Measurements from ENCODE around the gene OR9A2. TPM values are rescaled to one million over a fixed set of nuclear protein-coding genes. Genes with fewer than 3 reads are reported as not detected.

The OR9A2 gene
- total RNA-seq, 4 donors from 2014 or later = not detected

DNA sequence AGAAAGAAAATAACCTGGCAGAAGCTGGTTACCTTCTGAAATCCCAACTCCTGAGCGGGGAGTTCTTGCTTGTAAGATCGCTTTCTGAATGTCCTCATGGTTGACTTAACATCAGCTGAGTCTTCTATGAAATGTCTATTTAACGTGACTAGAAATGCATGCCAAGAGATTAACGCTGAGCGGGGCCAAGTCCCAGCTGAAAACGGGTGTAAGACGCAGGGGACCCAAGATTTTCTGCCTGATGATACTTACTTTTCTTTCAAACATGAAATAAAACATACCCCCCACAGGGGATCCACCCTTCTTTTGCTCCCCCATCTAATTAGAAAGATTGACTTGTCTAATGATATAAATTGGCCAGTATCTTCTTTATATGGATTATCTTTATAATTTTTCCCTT lies 14.9 kb downstream of the OR9A2 start:
- Histone ChIP-seq H3K4me3 (no peak overlapping the region), H3K27me3 (no peaks in the 10 kb centered on the region), H3K4me1 (peaks cover 0 to 21% (median 21%) of the 10 kb centered on the region in 4 donors), H3K27ac (replicated peaks in 1 of 4) (no peak overlapping the region), H3K9me3 (no peaks in the 10 kb centered on the region), H3K36me3 (no peaks in the 10 kb centered on the region)
- intact Hi-C loops (cut with DNase I) = no loop called here
- no peak for TF ChIP-seq POLR2A (IDR thresholded peaks at IDR 0.05; ENCODE audit: low read depth)
- no peak for TF ChIP-seq POLR2AphosphoS5 (IDR thresholded peaks at IDR 0.05)
- TF ChIP-seq, protein P1, sequence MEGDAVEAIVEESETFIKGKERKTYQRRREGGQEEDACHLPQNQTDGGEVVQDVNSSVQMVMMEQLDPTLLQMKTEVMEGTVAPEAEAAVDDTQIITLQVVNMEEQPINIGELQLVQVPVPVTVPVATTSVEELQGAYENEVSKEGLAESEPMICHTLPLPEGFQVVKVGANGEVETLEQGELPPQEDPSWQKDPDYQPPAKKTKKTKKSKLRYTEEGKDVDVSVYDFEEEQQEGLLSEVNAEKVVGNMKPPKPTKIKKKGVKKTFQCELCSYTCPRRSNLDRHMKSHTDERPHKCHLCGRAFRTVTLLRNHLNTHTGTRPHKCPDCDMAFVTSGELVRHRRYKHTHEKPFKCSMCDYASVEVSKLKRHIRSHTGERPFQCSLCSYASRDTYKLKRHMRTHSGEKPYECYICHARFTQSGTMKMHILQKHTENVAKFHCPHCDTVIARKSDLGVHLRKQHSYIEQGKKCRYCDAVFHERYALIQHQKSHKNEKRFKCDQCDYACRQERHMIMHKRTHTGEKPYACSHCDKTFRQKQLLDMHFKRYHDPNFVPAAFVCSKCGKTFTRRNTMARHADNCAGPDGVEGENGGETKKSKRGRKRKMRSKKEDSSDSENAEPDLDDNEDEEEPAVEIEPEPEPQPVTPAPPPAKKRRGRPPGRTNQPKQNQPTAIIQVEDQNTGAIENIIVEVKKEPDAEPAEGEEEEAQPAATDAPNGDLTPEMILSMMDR (IDR thresholded peaks at IDR 0.05) = no peak
- TF ChIP-seq EP300 (IDR thresholded peaks at IDR 0.05) = no peak
- no peak for DNase-seq (ENCODE audit: extremely low spot score)
- WGBS = 87% methylated on average over 7 of the region's 7 CpGs

DNA sequence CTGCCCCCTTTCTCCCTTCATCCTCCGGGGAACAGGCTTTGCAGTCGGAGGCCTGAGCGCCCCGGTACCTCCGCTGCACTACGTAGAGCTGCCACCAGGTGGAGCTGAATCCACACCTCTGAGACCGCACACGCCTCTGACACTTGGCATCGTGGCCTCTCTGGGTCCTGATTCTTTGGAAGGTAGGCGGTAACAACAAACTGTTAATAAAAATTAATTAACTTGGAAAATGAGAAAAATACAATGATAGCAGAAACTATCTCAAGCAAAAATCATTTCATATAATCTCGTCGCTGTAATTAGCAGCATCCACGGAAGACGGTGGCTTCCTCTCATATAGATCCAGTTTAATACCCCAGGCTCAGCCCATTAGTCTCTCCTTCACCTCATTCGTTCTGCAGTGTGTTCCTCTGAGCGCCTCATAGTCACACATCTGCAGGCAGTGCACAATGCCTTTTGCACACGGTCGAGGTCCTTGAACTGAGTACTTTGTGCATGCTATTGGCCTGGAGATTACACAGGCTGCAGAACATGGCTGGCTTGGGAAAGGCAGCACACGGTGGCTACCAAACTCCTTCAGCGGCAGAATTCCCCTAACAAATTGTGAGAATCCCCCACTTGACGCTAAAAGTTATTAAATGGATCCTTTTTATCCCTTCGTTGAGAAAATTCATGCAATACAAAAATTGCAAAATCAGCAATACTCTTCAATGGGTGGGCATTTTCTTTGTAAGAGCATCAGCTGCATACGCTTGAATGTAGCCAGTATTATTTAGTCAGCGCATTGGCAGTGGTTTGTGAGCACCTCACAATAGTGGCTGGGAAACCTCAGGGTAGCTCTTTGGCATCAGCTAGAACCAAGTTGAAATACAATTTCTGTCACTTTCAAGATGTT lies 18.7 kb downstream of the OR9A2 start:
- Histone ChIP-seq H3K4me1 (peaks cover 0 to 9% (median 5%) of the 10 kb centered on the region in 4 donors), H3K9me3 (no peaks in the 10 kb centered on the region), H3K27ac (replicated peaks in 1 of 4) (no peak overlapping the region), H3K36me3 (no peaks in the 10 kb centered on the region), H3K27me3 (peaks cover 0 to 14% (median 0%) of the 10 kb centered on the region in 4 donors), H3K4me3 (no peak overlapping the region)
- intact Hi-C loops (cut with DNase I) = no loop called here
- WGBS = 42% methylated on average over 23 of the region's 24 CpGs
- DNase-seq (ENCODE audit: extremely low spot score) = peak; percentile 94
- TF ChIP-seq EP300 (IDR thresholded peaks at IDR 0.05) (no peak), POLR2AphosphoS5 (IDR thresholded peaks at IDR 0.05) (peak in 1 of 2 donors; percentile 13), POLR2A (IDR thresholded peaks at IDR 0.05; ENCODE audit: low read depth) (no peak)
- TF ChIP-seq, protein P1 (IDR thresholded peaks at IDR 0.05) = peak; percentile 92 to 99 (median 93)

DNA sequence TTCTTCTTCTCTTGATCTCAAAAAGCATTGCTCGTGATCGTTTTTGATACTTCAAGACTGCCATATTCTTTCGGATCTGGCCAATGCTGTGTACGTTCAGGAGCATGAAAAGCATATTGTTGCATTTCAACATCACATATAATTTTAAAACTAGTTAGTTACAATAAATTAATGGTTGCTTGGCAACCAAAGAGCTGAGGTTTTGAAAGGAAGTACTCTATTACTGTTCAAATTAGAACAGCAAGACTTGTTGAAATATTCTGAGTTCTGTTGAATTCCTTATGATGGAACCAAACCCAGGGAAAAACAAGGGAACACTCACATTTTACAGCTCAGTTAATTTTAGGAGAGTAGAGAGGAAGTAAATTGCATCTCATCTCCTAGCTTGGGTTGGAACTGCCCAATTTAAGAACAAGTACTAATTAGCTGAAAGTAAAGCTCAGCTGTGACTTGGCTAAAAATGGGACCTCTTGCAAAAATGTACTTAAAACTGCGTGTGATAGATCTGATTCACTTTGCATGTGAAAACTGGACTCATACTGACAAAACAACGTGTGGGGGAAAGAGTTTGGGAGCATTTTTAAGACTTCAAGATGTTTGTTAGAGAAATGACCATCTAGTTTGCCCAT lies 21.2 kb downstream of the OR9A2 start:
- H3K4me1 ChIP-seq = peaks cover 0 to 10% (median 2%) of the 10 kb centered on the region in 4 donors
- no peak for DNase-seq (ENCODE audit: extremely low spot score)
- H3K36me3 ChIP-seq = no peaks in the 10 kb centered on the region
- H3K4me3 ChIP-seq = no peak overlapping the region
- 75% methylated on average over 6 of the region's 6 CpGs for WGBS
- TF ChIP-seq, protein P1 (IDR thresholded peaks at IDR 0.05) = no peak
- TF ChIP-seq POLR2A (IDR thresholded peaks at IDR 0.05; ENCODE audit: low read depth) (no peak), POLR2AphosphoS5 (IDR thresholded peaks at IDR 0.05) (no peak), EP300 (IDR thresholded peaks at IDR 0.05) (no peak)
- no peak overlapping the region for H3K27ac ChIP-seq (replicated peaks in 1 of 4)
- H3K27me3 ChIP-seq = peaks cover 0 to 14% (median 0%) of the 10 kb centered on the region in 4 donors
- intact Hi-C loops (cut with DNase I) = no loop called here
- H3K9me3 ChIP-seq = peaks cover 0 to 6% (median 0%) of the 10 kb centered on the region in 4 donors

DNA sequence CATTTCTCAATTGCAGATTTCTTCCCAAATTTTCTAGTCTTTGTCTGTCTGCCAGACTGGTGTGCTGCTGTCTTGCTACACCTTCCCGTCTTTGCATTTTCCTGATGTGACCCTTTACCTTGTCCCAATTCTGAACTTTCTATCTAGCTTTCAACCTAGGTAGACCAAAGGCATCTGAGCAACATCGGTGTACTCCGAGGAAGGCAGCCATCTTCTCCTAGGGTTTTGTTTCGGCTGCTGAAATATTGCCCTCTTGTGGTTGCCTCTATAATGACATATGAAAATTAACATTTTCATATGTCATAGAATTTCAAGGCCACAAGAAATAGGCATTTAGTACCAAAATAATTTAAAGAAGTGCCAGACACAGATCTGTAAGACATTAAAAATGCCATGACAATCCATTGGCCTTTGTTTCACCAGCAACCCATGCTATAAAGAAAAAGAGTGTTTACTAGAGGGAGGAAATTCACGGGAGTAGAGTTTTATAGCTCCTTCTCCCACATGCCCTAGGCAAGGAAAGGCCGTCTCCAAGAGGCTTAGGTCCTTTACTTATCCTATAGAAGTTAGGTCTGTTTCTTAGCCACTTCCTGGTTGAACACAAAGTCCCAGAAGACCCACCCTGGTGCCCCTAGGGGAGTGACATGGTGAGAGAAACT lies 23.4 kb downstream of the OR9A2 start:
- Histone ChIP-seq H3K4me3 (peak overlapping the region; percentile 15 to 21 (median 18)), H3K36me3 (no peaks in the 10 kb centered on the region), H3K27me3 (peaks cover 0 to 14% (median 0%) of the 10 kb centered on the region in 4 donors), H3K4me1 (peaks cover 0 to 10% (median 2%) of the 10 kb centered on the region in 4 donors), H3K27ac (replicated peaks in 1 of 4) (no peak overlapping the region), H3K9me3 (peaks cover 0 to 6% (median 0%) of the 10 kb centered on the region in 4 donors)
- no peak for DNase-seq (ENCODE audit: extremely low spot score)
- TF ChIP-seq POLR2AphosphoS5 (IDR thresholded peaks at IDR 0.05) (no peak), POLR2A (IDR thresholded peaks at IDR 0.05; ENCODE audit: low read depth) (no peak), EP300 (IDR thresholded peaks at IDR 0.05) (no peak)
- TF ChIP-seq, protein P1 (IDR thresholded peaks at IDR 0.05) = peak; percentile 48 to 75 (median 61)
- 39% methylated on average over 6 of the region's 6 CpGs for WGBS
- intact Hi-C loops (cut with DNase I) = loop anchor here (5.0 kb wide), 1 partner anchor 151 kb away; no protein-coding TSS in a partner anchor

Measured in esophagus muscularis mucosa (tissue), 4 donors.